Fibroblast of the aortic adventitia (primary cell): ENCODE measurements around the gene CLK2. TPM values are rescaled to one million over a fixed set of nuclear protein-coding genes. Genes with fewer than 3 reads are reported as not detected.

Source experiments
- DNase-seq: peaks from one replicate; pipeline ENCODE4 v3.0.0-alpha.2; 2010; ENCODE audit warnings: low read depth
- H3K4me3 ChIP-seq: 2 replicates; pipeline ENCODE4 v1.5.1; 2011; ENCODE audit warnings: low read depth, mild to moderate bottlenecking, control low read depth, low read length, moderate library complexity
- CTCF ChIP-seq: IDR thresholded peaks from 2 replicates; pipeline ENCODE4 v1.5.1; 2011; ENCODE audit warnings: mild to moderate bottlenecking, low read length, control low read depth, inconsistent platforms; ENCODE audit not compliant: insufficient read depth
- total RNA-seq: library from RNA; depleted of rRNA; stranded (reverse); fragments of >200 nt; gene quantifications from 2 replicates; pipeline ENCODE4 v1.2.3, GENCODE V29; 2012; ENCODE audit warnings: low replicate concordance

The CLK2 gene
- 29.7 and 53.7 TPM in 2 replicates for total RNA-seq

- peak; percentile 88 for DNase-seq
- peak within 1 kb of the TSS; percentile 75 for H3K4me3 ChIP-seq
- TF ChIP-seq CTCF = no peak
Measured at GRCh38 chr1:155273343-155274245, at the start of gene CLK2. Gene CLK2 (minus strand): TSS chr1:155273504. CDS start chr1:155270977, 2,527 bp downstream.

GRCh38 chr1:155322571-155322952, 49.3 kb upstream of the CLK2 start:
- peak overlapping the region; percentile 93 for H3K4me3 ChIP-seq
- no peak for TF ChIP-seq CTCF
- peak; percentile 39 for DNase-seq

DNA sequence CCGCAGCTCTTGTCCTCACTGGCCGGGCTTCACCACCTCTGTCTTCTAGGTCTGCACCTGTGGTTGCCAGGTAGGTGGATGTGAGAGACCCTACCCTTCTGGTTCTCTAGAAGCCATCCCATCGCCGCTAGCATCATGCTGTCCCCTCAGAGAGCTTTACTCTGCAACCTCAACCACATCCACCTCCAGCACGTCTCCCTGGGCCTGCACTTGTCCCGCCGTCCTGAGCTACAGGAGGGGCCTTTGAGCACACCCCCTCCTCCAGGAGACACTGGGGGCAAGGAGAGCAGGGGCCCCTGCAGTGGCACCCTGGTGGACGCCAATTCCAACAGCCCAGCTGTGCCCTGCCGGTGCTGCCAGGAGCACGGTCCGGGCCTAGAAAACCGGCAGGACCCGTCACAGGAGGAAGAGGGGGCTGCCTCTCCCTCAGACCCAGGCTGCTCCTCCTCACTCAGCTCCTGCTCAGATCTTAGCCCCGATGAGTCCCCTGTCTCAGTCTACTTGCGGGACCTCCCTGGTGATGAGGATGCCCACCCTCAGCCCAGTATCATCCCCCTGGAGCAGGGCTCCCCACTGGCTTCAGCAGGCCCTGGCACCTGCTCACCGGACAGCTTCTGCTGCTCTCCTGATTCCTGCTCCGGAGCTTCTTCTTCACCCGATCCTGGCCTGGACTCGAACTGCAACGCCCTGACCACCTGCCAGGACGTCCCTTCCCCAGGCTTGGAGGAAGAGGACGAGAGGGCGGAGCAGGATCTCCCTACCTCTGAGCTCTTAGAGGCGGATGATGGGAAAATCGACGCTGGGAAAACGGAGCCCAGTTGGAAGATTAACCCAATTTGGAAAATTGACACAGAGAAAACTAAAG, 48.6 kb upstream of the CLK2 start:
- no peak for DNase-seq
- no peak for TF ChIP-seq CTCF
- H3K4me3 ChIP-seq = peak overlapping the region; percentile 93

GRCh38 chr1:155320661-155321617, 47.6 kb upstream of the CLK2 start, which contains the start of gene RUSC1:
Gene RUSC1 (plus strand): TSS chr1:155320894. CDS start chr1:155321774, 880 bp downstream.
- peak; percentile 56 for DNase-seq
- H3K4me3 ChIP-seq = peak within 1 kb of the TSS; percentile 93
- TF ChIP-seq CTCF = no peak

GRCh38 chr1:155320252-155320651, 46.9 kb upstream of the CLK2 start:
- peak overlapping the region; percentile 93 for H3K4me3 ChIP-seq
- TF ChIP-seq CTCF = no peak
- no peak for DNase-seq

DNA sequence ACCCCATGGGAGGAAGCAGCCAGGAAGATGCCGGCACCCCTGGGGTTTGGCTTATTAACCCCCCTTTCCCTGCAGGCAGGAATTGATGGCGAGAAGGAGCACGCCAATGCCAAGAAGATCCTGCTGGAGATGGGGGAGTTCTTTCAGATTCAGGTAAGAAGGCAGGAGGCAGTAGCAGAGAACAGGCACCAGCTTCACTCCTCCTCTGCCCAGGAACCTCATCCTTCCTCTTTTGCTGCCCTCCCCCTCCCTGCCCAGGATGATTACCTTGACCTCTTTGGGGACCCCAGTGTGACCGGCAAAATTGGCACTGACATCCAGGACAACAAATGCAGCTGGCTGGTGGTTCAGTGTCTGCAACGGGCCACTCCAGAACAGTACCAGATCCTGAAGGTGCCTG, 46.2 kb upstream of the CLK2 start:
- TF ChIP-seq CTCF = no peak
- H3K4me3 ChIP-seq = no peak overlapping the region
- DNase-seq = no peak
